ENCODE measurements around the gene CYTIP. TPM values are rescaled to one million over a fixed set of nuclear protein-coding genes. Genes with fewer than 3 reads are reported as not detected.

The CYTIP gene
- total RNA-seq, 3 donors from 2014 or later: 183 to 207 (median 195) TPM

GRCh38 chr2:157442636-157443035 lies 1.3 kb downstream of the CYTIP start:
- no peaks in the 10 kb centered on the region for H3K9me3 Mint-ChIP-seq
- no peak for DNase-seq
- H3K4me3 Mint-ChIP-seq: peak overlapping the region; percentile 95
- peaks cover 49% of the 10 kb centered on the region for H3K36me3 Mint-ChIP-seq (ENCODE audit: insufficient read depth)
- H3K27me3 Mint-ChIP-seq (ENCODE audit: low read depth): no peaks in the 10 kb centered on the region
- H3K4me1 Mint-ChIP-seq (ENCODE audit: low read depth): peaks cover 43% of the 10 kb centered on the region
- ATAC-seq: no peak

GRCh38 chr2:157442191-157442590 lies 1.7 kb downstream of the CYTIP start:
- Mint-ChIP-seq H3K4me1 (ENCODE audit: low read depth) (peaks cover 43% of the 10 kb centered on the region), H3K9me3 (no peaks in the 10 kb centered on the region), H3K36me3 (ENCODE audit: insufficient read depth) (peaks cover 53% of the 10 kb centered on the region), H3K27me3 (ENCODE audit: low read depth) (no peaks in the 10 kb centered on the region), H3K4me3 (peak overlapping the region; percentile 95)
- no peak for DNase-seq
- no peak for ATAC-seq

GRCh38 chr2:157441072-157441454 lies 2.8 kb downstream of the CYTIP start:
- ATAC-seq (peak; percentile 35 to 41), DNase-seq (no peak)
- Mint-ChIP-seq H3K27me3 (ENCODE audit: low read depth) (no peaks in the 10 kb centered on the region), H3K9me3 (no peaks in the 10 kb centered on the region), H3K4me1 (ENCODE audit: low read depth) (peaks cover 39% of the 10 kb centered on the region), H3K36me3 (ENCODE audit: insufficient read depth) (peaks cover 61% of the 10 kb centered on the region), H3K4me3 (peak overlapping the region; percentile 95)

- Mint-ChIP-seq H3K4me1 (ENCODE audit: low read depth) (peaks cover 36% of the 10 kb centered on the region), H3K4me3 (peak overlapping the region; percentile 95), H3K36me3 (ENCODE audit: insufficient read depth) (peaks cover 64% of the 10 kb centered on the region), H3K27me3 (ENCODE audit: low read depth) (no peaks in the 10 kb centered on the region), H3K9me3 (no peaks in the 10 kb centered on the region)
- ATAC-seq (no peak), DNase-seq (no peak)
These were observed 3.4 kb downstream of the CYTIP start for GRCh38 chr2:157440404-157441071.

- H3K36me3 Mint-ChIP-seq (ENCODE audit: insufficient read depth): peaks cover 71% of the 10 kb centered on the region
- H3K4me1 Mint-ChIP-seq (ENCODE audit: low read depth): peaks cover 38% of the 10 kb centered on the region
- H3K4me3 Mint-ChIP-seq: peak overlapping the region; percentile 95
- DNase-seq (no peak), ATAC-seq (peak; percentile 44)
- H3K9me3 Mint-ChIP-seq: no peaks in the 10 kb centered on the region
- H3K27me3 Mint-ChIP-seq (ENCODE audit: low read depth): no peaks in the 10 kb centered on the region
These were observed 4.1 kb downstream of the CYTIP start for GRCh38 chr2:157439824-157440186.

GRCh38 chr2:157438863-157439823 lies 4.7 kb downstream of the CYTIP start:
- Mint-ChIP-seq H3K9me3 (no peaks in the 10 kb centered on the region), H3K27me3 (ENCODE audit: low read depth) (no peaks in the 10 kb centered on the region), H3K4me3 (peak overlapping the region; percentile 95), H3K36me3 (ENCODE audit: insufficient read depth) (peaks cover 78% of the 10 kb centered on the region), H3K4me1 (ENCODE audit: low read depth) (peaks cover 36% of the 10 kb centered on the region)
- ATAC-seq: peak; percentile 10 to 13
- DNase-seq: no peak

GRCh38 chr2:157433394-157433793 lies 10.5 kb downstream of the CYTIP start:
- Mint-ChIP-seq H3K4me3 (peak overlapping the region; percentile 95), H3K9me3 (no peaks in the 10 kb centered on the region), H3K27me3 (ENCODE audit: low read depth) (no peaks in the 10 kb centered on the region), H3K4me1 (ENCODE audit: low read depth) (peaks cover 81% of the 10 kb centered on the region), H3K36me3 (ENCODE audit: insufficient read depth) (peaks cover 89% of the 10 kb centered on the region)
- DNase-seq (no peak), ATAC-seq (peak; percentile 7 to 12)

GRCh38 chr2:157432475-157433106 lies 11.3 kb downstream of the CYTIP start:
- peaks cover 81% of the 10 kb centered on the region for H3K4me1 Mint-ChIP-seq (ENCODE audit: low read depth)
- no peaks in the 10 kb centered on the region for H3K9me3 Mint-ChIP-seq
- H3K4me3 Mint-ChIP-seq: peak overlapping the region; percentile 95
- peaks cover 89% of the 10 kb centered on the region for H3K36me3 Mint-ChIP-seq (ENCODE audit: insufficient read depth)
- peak in 1 of 2 donors; percentile 19 for ATAC-seq
- H3K27me3 Mint-ChIP-seq (ENCODE audit: low read depth): no peaks in the 10 kb centered on the region
- no peak for DNase-seq

GRCh38 chr2:157431176-157431575 lies 12.7 kb downstream of the CYTIP start:
- Mint-ChIP-seq H3K4me1 (ENCODE audit: low read depth) (peaks cover 86% of the 10 kb centered on the region), H3K9me3 (peaks cover 7% of the 10 kb centered on the region)

GRCh38 chr2:157428500-157429175 lies 15.3 kb downstream of the CYTIP start:
- Mint-ChIP-seq H3K27me3 (ENCODE audit: low read depth) (no peaks in the 10 kb centered on the region), H3K9me3 (peaks cover 13% of the 10 kb centered on the region), H3K4me3 (peak overlapping the region; percentile 8), H3K4me1 (ENCODE audit: low read depth) (peaks cover 76% of the 10 kb centered on the region), H3K36me3 (ENCODE audit: insufficient read depth) (peaks cover 86% of the 10 kb centered on the region)
- no peak for ATAC-seq
- no peak for DNase-seq

More at GRCh38 chr2:157431176-157431575, 12.7 kb downstream of the CYTIP start:
- Mint-ChIP-seq H3K36me3 (ENCODE audit: insufficient read depth) (peaks cover 93% of the 10 kb centered on the region), H3K27me3 (ENCODE audit: low read depth) (no peaks in the 10 kb centered on the region), H3K4me3 (peak overlapping the region; percentile 95)
- DNase-seq (no peak), ATAC-seq (no peak)

- H3K36me3 Mint-ChIP-seq (ENCODE audit: insufficient read depth): peaks cover 85% of the 10 kb centered on the region
These were observed 16.0 kb downstream of the CYTIP start for GRCh38 chr2:157427922-157428303.

GRCh38 chr2:157427003-157427921 lies 16.6 kb downstream of the CYTIP start:
- Mint-ChIP-seq H3K4me1 (ENCODE audit: low read depth) (peaks cover 72% of the 10 kb centered on the region), H3K9me3 (peaks cover 16% of the 10 kb centered on the region), H3K4me3 (no peak overlapping the region), H3K27me3 (ENCODE audit: low read depth) (no peaks in the 10 kb centered on the region), H3K36me3 (ENCODE audit: insufficient read depth) (peaks cover 82% of the 10 kb centered on the region)
- no peak for DNase-seq
- no peak for ATAC-seq

More at GRCh38 chr2:157427922-157428303, 16.0 kb downstream of the CYTIP start:
- Mint-ChIP-seq H3K4me1 (ENCODE audit: low read depth) (peaks cover 75% of the 10 kb centered on the region), H3K27me3 (ENCODE audit: low read depth) (no peaks in the 10 kb centered on the region), H3K9me3 (peaks cover 15% of the 10 kb centered on the region), H3K4me3 (no peak overlapping the region)
- DNase-seq: no peak
- no peak for ATAC-seq

- ATAC-seq: no peak
- peaks cover 72% of the 10 kb centered on the region for H3K4me1 Mint-ChIP-seq (ENCODE audit: low read depth)
These were observed 17.4 kb downstream of the CYTIP start for GRCh38 chr2:157426477-157426994.

More at GRCh38 chr2:157426477-157426994, 17.4 kb downstream of the CYTIP start:
- H3K36me3 Mint-ChIP-seq (ENCODE audit: insufficient read depth): peaks cover 83% of the 10 kb centered on the region
- DNase-seq: no peak
- no peak overlapping the region for H3K4me3 Mint-ChIP-seq
- no peaks in the 10 kb centered on the region for H3K27me3 Mint-ChIP-seq (ENCODE audit: low read depth)
- H3K9me3 Mint-ChIP-seq: peaks cover 16% of the 10 kb centered on the region

All from activated T-cell treated with anti-CD3 and anti-CD28 coated beads, Interleukin-2, amount 50 U/mL, for 4 hours (primary cell).